Neural progenitor cell (in vitro differentiated cells): ENCODE measurements around the gene SPEF2.

ENCODE experiments used
- CTCF ChIP-seq: fragments of 200-600 bp; sonication (generic); IDR thresholded peaks from 2 replicates; pipeline ENCODE4 v1.5.1; 2017; ENCODE audit warnings: antibody characterized with exemption, mild to moderate bottlenecking
- EZH2 ChIP-seq: fragments of 200-600 bp; sonication (generic); IDR thresholded peaks from 2 replicates; pipeline ENCODE4 v1.6.1; 2017; ENCODE audit warnings: antibody characterized with exemption, mild to moderate bottlenecking, moderate library complexity
- EZH2phosphoT487 ChIP-seq: fragments of 200-600 bp; sonication (generic); IDR thresholded peaks from 2 replicates; pipeline ENCODE4 v1.6.1; 2017; ENCODE audit warnings: antibody characterized with exemption

- no peak for TF ChIP-seq CTCF
- TF ChIP-seq EZH2: no peak
- TF ChIP-seq EZH2phosphoT487: no peak
Measured at GRCh38 chr5:35804201-35804653, 186.6 kb downstream of the SPEF2 start.
